Lung (tissue), 12 donors: ENCODE measurements around the gene C9orf72. TPM values are rescaled to one million over a fixed set of nuclear protein-coding genes. Genes with fewer than 3 reads are reported as not detected.

ENCODE experiments used
- ATAC-seq: fragments of 200-7000 bp; cut with Tn5 transposase; one replicate; pipeline ENCODE4 v1.9.1; 2020; ENCODE audit warnings: moderate number of reproducible peaks; ENCODE audit not compliant: insufficient read depth, low FRiP score
- DNase-seq, 3 donors: peaks; one replicate each; pipeline ENCODE4 v3.0.0-alpha.2; 2013 to 2017
- H3K27ac ChIP-seq, 2 donors: one replicate each; pipeline ENCODE4 v1.5.1; 2013; ENCODE audit warnings: mild to moderate bottlenecking in 2 of 2, moderate library complexity in 2 of 2, control low read depth in 1 of 2, inconsistent platforms in 1 of 2, low read depth in 1 of 2, low read length in 1 of 2
- H3K27me3 ChIP-seq, 3 donors: one replicate each; pipeline ENCODE4 v1.5.1; 2013; ENCODE audit warnings: low read length in 2 of 3; ENCODE audit not compliant: control insufficient read depth in 3 of 3, insufficient read depth in 3 of 3
- H3K36me3 ChIP-seq, 4 donors: one replicate each; pipeline ENCODE4 v1.5.1; 2013; ENCODE audit warnings: low read length in 4 of 4, mild to moderate bottlenecking in 1 of 4, moderate library complexity in 1 of 4; ENCODE audit not compliant: control insufficient read depth in 4 of 4, insufficient read depth in 4 of 4
- H3K4me1 ChIP-seq, 5 donors: one replicate each; pipeline ENCODE4 v1.5.1; 2013; ENCODE audit warnings: low read length in 5 of 5, mild to moderate bottlenecking in 2 of 5, moderate library complexity in 1 of 5; ENCODE audit not compliant: control insufficient read depth in 5 of 5, insufficient read depth in 5 of 5
- H3K4me3 ChIP-seq: one replicate; pipeline ENCODE4 v1.5.1; 2013; ENCODE audit warnings: mild to moderate bottlenecking, control low read depth, moderate library complexity
- H3K9ac ChIP-seq, 2 donors: one replicate each; pipeline ENCODE4 v1.5.1; 2013; ENCODE audit warnings: low read length in 2 of 2, control low read depth in 1 of 2; ENCODE audit not compliant: insufficient read depth in 1 of 2
- H3K9me3 ChIP-seq, 4 donors: one replicate each; pipeline ENCODE4 v1.5.1; 2013; ENCODE audit warnings: low read length in 3 of 4, mild to moderate bottlenecking in 1 of 4, moderate library complexity in 1 of 4; ENCODE audit not compliant: control insufficient read depth in 4 of 4, insufficient read depth in 3 of 4
- whole genome bisulfite sequencing, 2 donors: extraction: QIAGEN DNeasy Blood & Tissue Kit; methylation state at CpG; one replicate each; pipeline ENCODE4 v1.1.7; 2013; 5-methylcytosine and 5-hydroxymethylcytosine counted together
- polyA plus RNA-seq, 2 donors: library from polyadenylated mRNA; stranded (reverse); fragments of 200-250 nt; gene quantifications; one replicate each; pipeline ENCODE4 v1.2.1, GENCODE V29; 2013
- total RNA-seq, 2 donors: library from RNA; depleted of rRNA in 1 of 2; stranded (reverse); fragments of >200 nt in 1 of 2; gene quantifications; one replicate each; pipeline ENCODE4 v1.2.1, GENCODE V29; 2014 to 2021
- TF ChIP-seq, protein P1 (sequence below): IDR thresholded peaks from 2 replicates; pipeline ENCODE4 v1.5.1; 2012; ENCODE audit warnings: mild to moderate bottlenecking; ENCODE audit errors: control extremely low read depth, extremely low read depth
- donor health status: control.
- donor health status: control.
- donor health status: Bipolar disorder and iron deficiency.
- donor health status: healthy.
- donor health status: DM: yes; HTN: yes; CAD: no.

The C9orf72 gene
- total and polyA plus RNA-seq, 4 donors: 14.4 to 59.6 (median 23.5) TPM

- WGBS, 2 donors: 2% methylated on average over 35 of the region's 35 CpGs
- peak overlapping the region; percentile 50 to 97 for H3K9ac ChIP-seq
- ATAC-seq (peak; percentile 87), DNase-seq (peak; percentile 95 to 99 (median 99))
- TF ChIP-seq, protein P1, sequence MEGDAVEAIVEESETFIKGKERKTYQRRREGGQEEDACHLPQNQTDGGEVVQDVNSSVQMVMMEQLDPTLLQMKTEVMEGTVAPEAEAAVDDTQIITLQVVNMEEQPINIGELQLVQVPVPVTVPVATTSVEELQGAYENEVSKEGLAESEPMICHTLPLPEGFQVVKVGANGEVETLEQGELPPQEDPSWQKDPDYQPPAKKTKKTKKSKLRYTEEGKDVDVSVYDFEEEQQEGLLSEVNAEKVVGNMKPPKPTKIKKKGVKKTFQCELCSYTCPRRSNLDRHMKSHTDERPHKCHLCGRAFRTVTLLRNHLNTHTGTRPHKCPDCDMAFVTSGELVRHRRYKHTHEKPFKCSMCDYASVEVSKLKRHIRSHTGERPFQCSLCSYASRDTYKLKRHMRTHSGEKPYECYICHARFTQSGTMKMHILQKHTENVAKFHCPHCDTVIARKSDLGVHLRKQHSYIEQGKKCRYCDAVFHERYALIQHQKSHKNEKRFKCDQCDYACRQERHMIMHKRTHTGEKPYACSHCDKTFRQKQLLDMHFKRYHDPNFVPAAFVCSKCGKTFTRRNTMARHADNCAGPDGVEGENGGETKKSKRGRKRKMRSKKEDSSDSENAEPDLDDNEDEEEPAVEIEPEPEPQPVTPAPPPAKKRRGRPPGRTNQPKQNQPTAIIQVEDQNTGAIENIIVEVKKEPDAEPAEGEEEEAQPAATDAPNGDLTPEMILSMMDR: no peak
- H3K4me1 ChIP-seq: peaks cover 0 to 16% (median 4%) of the 10 kb centered on the region in 5 donors
- no peaks in the 10 kb centered on the region for H3K27me3 ChIP-seq
- H3K36me3 ChIP-seq: no peaks in the 10 kb centered on the region
- peak overlapping the region; percentile 93 to 95 for H3K27ac ChIP-seq
- peak overlapping the region; percentile 22 for H3K4me3 ChIP-seq
- H3K9me3 ChIP-seq: no peaks in the 10 kb centered on the region
Observed at GRCh38 chr9:27573634-27574590, 631 bp upstream of the C9orf72 start.

DNA sequence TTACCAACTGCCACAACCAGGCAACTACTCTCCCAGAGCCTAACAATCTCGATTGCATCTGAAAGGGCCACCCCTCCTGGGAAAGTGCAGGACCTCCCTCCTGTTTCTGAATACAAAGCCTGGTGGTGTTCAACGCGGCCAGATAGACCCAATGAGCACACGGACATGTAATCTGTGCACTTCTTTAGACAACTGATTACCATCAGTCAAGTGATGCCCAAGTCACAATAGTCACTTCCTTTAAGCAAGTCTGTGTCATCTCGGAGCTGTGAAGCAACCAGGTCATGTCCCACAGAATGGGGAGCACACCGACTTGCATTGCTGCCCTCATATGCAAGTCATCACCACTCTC is 739 bp downstream of the C9orf72 start:
- H3K9me3 ChIP-seq: no peaks in the 10 kb centered on the region
- TF ChIP-seq, protein P1: no peak
- peaks cover 0 to 2% (median 0%) of the 10 kb centered on the region in 4 donors for H3K36me3 ChIP-seq
- ATAC-seq (peak; percentile 51), DNase-seq (peak in 2 of 3 donors; percentile 66 to 71)
- H3K27ac ChIP-seq: peak overlapping the region; percentile 95 to 98
- H3K4me3 ChIP-seq: peak overlapping the region; percentile 72
- 3 to 5% methylated on average over 6 of the region's 6 CpGs for WGBS, 2 donors
- peaks cover 0 to 19% (median 10%) of the 10 kb centered on the region in 5 donors for H3K4me1 ChIP-seq
- peak overlapping the region; percentile 75 to 97 for H3K9ac ChIP-seq
- H3K27me3 ChIP-seq: no peaks in the 10 kb centered on the region

- peak overlapping the region; percentile 82 to 95 for H3K27ac ChIP-seq
- H3K36me3 ChIP-seq: peaks cover 0 to 2% (median 0%) of the 10 kb centered on the region in 4 donors
- no peaks in the 10 kb centered on the region for H3K9me3 ChIP-seq
- H3K4me3 ChIP-seq: no peak overlapping the region
- H3K9ac ChIP-seq: peak overlapping the region in 1 of 2 donors; percentile 97
- TF ChIP-seq, protein P1: no peak
- ATAC-seq (no peak), DNase-seq (peak in 1 of 3 donors; percentile 37)
- WGBS, 2 donors: 52 to 68% methylated on average over 3 of the region's 3 CpGs
- H3K27me3 ChIP-seq: no peaks in the 10 kb centered on the region
- H3K4me1 ChIP-seq: peaks cover 0 to 19% (median 12%) of the 10 kb centered on the region in 5 donors
Observed at GRCh38 chr9:27572061-27572460, 1.2 kb downstream of the C9orf72 start.
